H9 (cell line): Measurements from ENCODE around the gene MRC2. TPM values are rescaled to one million over a fixed set of nuclear protein-coding genes. Genes with fewer than 3 reads are reported as not detected.

Source experiments
- DNase-seq: peaks from one replicate; pipeline ENCODE4 v3.0.0-alpha.2; 2017
- H2AFZ ChIP-seq: one replicate; pipeline ENCODE4 v1.6.1; 2013; ENCODE audit warnings: mild to moderate bottlenecking, low read length, control low read depth, moderate library complexity
- H2AK5ac ChIP-seq: 2 replicates; pipeline ENCODE4 v1.6.1; 2013; ENCODE audit warnings: low read length, control low read depth, mixed read lengths; ENCODE audit not compliant: insufficient read length
- H2BK120ac ChIP-seq: one replicate; pipeline ENCODE4 v1.6.1; 2013; ENCODE audit warnings: low read depth, mild to moderate bottlenecking, low read length, control low read depth, inconsistent platforms; ENCODE audit not compliant: poor library complexity, severe bottlenecking
- H2BK12ac ChIP-seq: 2 replicates; pipeline ENCODE4 v1.6.1; 2013; ENCODE audit warnings: low read length, control low read depth, mixed read lengths, low read depth; ENCODE audit not compliant: insufficient read length
- H2BK15ac ChIP-seq: 2 replicates; pipeline ENCODE4 v1.6.1; 2013; ENCODE audit warnings: low read depth, low read length, control low read depth
- H2BK20ac ChIP-seq: one replicate; pipeline ENCODE4 v1.6.1; 2013; ENCODE audit warnings: low read depth, mild to moderate bottlenecking, low read length, control low read depth, inconsistent platforms; ENCODE audit not compliant: poor library complexity, severe bottlenecking
- H2BK5ac ChIP-seq: 2 replicates; pipeline ENCODE4 v1.6.1; 2013; ENCODE audit warnings: low read length, control low read depth, mixed read lengths; ENCODE audit not compliant: insufficient read length
- H3K14ac ChIP-seq: 2 replicates; pipeline ENCODE4 v1.6.1; 2013; ENCODE audit warnings: low read length, control low read depth; ENCODE audit not compliant: insufficient read depth
- H3K18ac ChIP-seq: 2 replicates; pipeline ENCODE4 v1.6.1; 2013; ENCODE audit warnings: low read depth, mild to moderate bottlenecking, mixed read lengths, low read length, control low read depth; ENCODE audit not compliant: insufficient read length
- H3K23ac ChIP-seq: 2 replicates; pipeline ENCODE4 v1.6.1; 2013; ENCODE audit warnings: low read length, control low read depth, mixed read lengths, low read depth; ENCODE audit not compliant: insufficient read length
- H3K23me2 ChIP-seq: 2 replicates; pipeline ENCODE4 v1.6.1; 2013; ENCODE audit warnings: low read depth, mild to moderate bottlenecking, mixed read lengths, low read length, control low read depth; ENCODE audit not compliant: insufficient read length, poor library complexity, severe bottlenecking
- H3K27ac ChIP-seq: 2 replicates; pipeline ENCODE4 v1.5.1; 2013; ENCODE audit warnings: low read length, control low read depth, mixed read lengths, low read depth; ENCODE audit not compliant: insufficient read length
- H3K27me3 ChIP-seq: 2 replicates; pipeline ENCODE4 v1.6.1; 2013; ENCODE audit warnings: low read length, control low read depth, inconsistent platforms; ENCODE audit not compliant: insufficient read depth
- H3K4ac ChIP-seq: 2 replicates; pipeline ENCODE4 v1.6.1; 2013; ENCODE audit warnings: low read depth, mild to moderate bottlenecking, control low read depth, inconsistent platforms, low read length, moderate library complexity
- H3K4me1 ChIP-seq: 2 replicates; pipeline ENCODE4 v1.6.1; 2013; ENCODE audit warnings: low read length, control low read depth, inconsistent platforms; ENCODE audit not compliant: insufficient read depth
- H3K4me2 ChIP-seq: 2 replicates; pipeline ENCODE4 v1.6.1; 2013; ENCODE audit warnings: low read length, control low read depth, mixed read lengths; ENCODE audit not compliant: insufficient read length, insufficient read depth
- H3K56ac ChIP-seq: 2 replicates; pipeline ENCODE4 v1.6.1; 2013; ENCODE audit warnings: low read depth, mild to moderate bottlenecking, mixed read lengths, low read length, control low read depth; ENCODE audit not compliant: insufficient read length
- H3K79me1 ChIP-seq: 2 replicates; pipeline ENCODE4 v1.6.1; 2013; ENCODE audit warnings: low read depth, mild to moderate bottlenecking, moderate library complexity, low read length, control low read depth, inconsistent platforms; ENCODE audit not compliant: insufficient read depth, poor library complexity, severe bottlenecking
- H3K79me2 ChIP-seq: 2 replicates; pipeline ENCODE4 v1.6.1; 2013; ENCODE audit warnings: low read length, control low read depth, inconsistent platforms; ENCODE audit not compliant: insufficient read depth
- H3K9ac ChIP-seq: 2 replicates; pipeline ENCODE4 v1.6.1; 2013; ENCODE audit warnings: low read length, control low read depth, mixed read lengths; ENCODE audit not compliant: insufficient read length; ENCODE audit errors: extremely low read depth
- H3K9me3 ChIP-seq: one replicate; pipeline ENCODE4 v1.6.1; 2013; ENCODE audit warnings: low read depth, low read length, inconsistent platforms; ENCODE audit not compliant: control insufficient read depth
- H3T11ph ChIP-seq: one replicate; pipeline ENCODE4 v1.6.1; 2013; ENCODE audit warnings: mild to moderate bottlenecking, low read length, control low read depth, inconsistent platforms
- H4K20me1 ChIP-seq: one replicate; pipeline ENCODE4 v1.6.1; 2013; ENCODE audit not compliant: control insufficient read depth, insufficient read length, insufficient read depth
- H4K5ac ChIP-seq: 2 replicates; pipeline ENCODE4 v1.6.1; 2013; ENCODE audit warnings: low read depth, mild to moderate bottlenecking, mixed read lengths, low read length, control low read depth; ENCODE audit not compliant: insufficient read length
- H4K8ac ChIP-seq: replicated peaks from 2 replicates; pipeline ENCODE4 v1.6.1; 2013; ENCODE audit warnings: low read length, control low read depth, mixed read lengths, low read depth; ENCODE audit not compliant: insufficient read length
- H4K91ac ChIP-seq: 2 replicates; pipeline ENCODE4 v1.6.1; 2013; ENCODE audit warnings: low read depth, mild to moderate bottlenecking, moderate library complexity, mixed read lengths, low read length, control low read depth; ENCODE audit not compliant: insufficient read length
- H3K27ac Mint-ChIP-seq, 3 experiments: 2 replicates in 2 of 3; 3 replicates in 1 of 3; pipeline ENCODE4 v1.8.0; 2020 to 2021; ENCODE audit warnings: mixed read lengths in 3 of 3, mild to moderate bottlenecking in 1 of 3, moderate library complexity in 1 of 3
- H3K27me3 Mint-ChIP-seq: 2 replicates; pipeline ENCODE4 v1.8.0; 2021; ENCODE audit warnings: low read depth, mild to moderate bottlenecking, moderate library complexity, mixed read lengths
- H3K36me3 Mint-ChIP-seq, 3 experiments: 2 replicates in 2 of 3; 3 replicates in 1 of 3; pipeline ENCODE4 v1.8.0; 2020 to 2021; ENCODE audit warnings: low read depth in 3 of 3, mixed read lengths in 3 of 3; ENCODE audit not compliant: insufficient read depth in 1 of 3
- H3K4me1 Mint-ChIP-seq, 2 experiments: 2 replicates each; pipeline ENCODE4 v1.8.0; 2020; ENCODE audit warnings: mixed read lengths in 2 of 2
- H3K4me3 Mint-ChIP-seq, 2 experiments: 2 replicates in 1 of 2; 3 replicates in 1 of 2; pipeline ENCODE4 v1.8.0; 2020 to 2021; ENCODE audit warnings: mild to moderate bottlenecking in 2 of 2, mixed read lengths in 2 of 2, moderate library complexity in 1 of 2
- H3K9me3 Mint-ChIP-seq, 2 experiments: 2 replicates in 1 of 2; 3 replicates in 1 of 2; pipeline ENCODE4 v1.8.0; 2020; ENCODE audit warnings: mild to moderate bottlenecking in 2 of 2, mixed read lengths in 2 of 2, moderate library complexity in 1 of 2
- CTCF ChIP-seq: fragments of 200-600 bp; sonication (generic); conservative IDR thresholded peaks from 3 replicates; pipeline ENCODE4 v1.8.0; 2021; ENCODE audit warnings: antibody characterized with exemption, mild to moderate bottlenecking
- WGBS: extraction: QIAGEN DNeasy Blood & Tissue Kit; methylation state at CpG from one replicate; pipeline ENCODE4 v1.1.7; 2013; ENCODE audit warnings: missing lambda C conversion rate, low lambda C conversion rate, mixed read lengths; ENCODE audit not compliant: insufficient read length; ENCODE audit errors: extremely low coverage; 5-methylcytosine and 5-hydroxymethylcytosine counted together
- total RNA-seq: library from RNA; stranded (reverse); gene quantifications from 2 replicates; pipeline ENCODE4 v1.2.1, GENCODE V29; 2021

The MRC2 gene
- total RNA-seq, 1 experiment from 2014 or later, result 18.7 TPM

GRCh38 chr17:62701706-62702085, 74.2 kb downstream of the MRC2 start:
- H2BK120ac ChIP-seq, result no peak overlapping the region
- H3K23me2 ChIP-seq, result peaks cover 17% of the 10 kb centered on the region
- H2BK15ac ChIP-seq, result no peak overlapping the region
- H2AFZ ChIP-seq, result no peak overlapping the region
- no peak overlapping the region for H2AK5ac ChIP-seq
- no peak overlapping the region for H2BK12ac ChIP-seq
- H3K27me3 Mint-ChIP-seq, result peaks cover 25% of the 10 kb centered on the region
- WGBS, result no CpG with 5 or more reads among the region's 8 CpGs
- no peaks in the 10 kb centered on the region for H3K9me3 ChIP-seq
- no peak overlapping the region for H3K4me3 Mint-ChIP-seq
- no peak overlapping the region for H3K27ac Mint-ChIP-seq
- no peak overlapping the region for H3K14ac ChIP-seq
- H3K4ac ChIP-seq, result no peak overlapping the region
- no peak for TF ChIP-seq CTCF
- H3K4me1 Mint-ChIP-seq, result peaks cover 22 to 23% of the 10 kb centered on the region in 2 experiments
- no peak overlapping the region for H2BK5ac ChIP-seq
- H3K56ac ChIP-seq, result no peak overlapping the region
- H4K5ac ChIP-seq, result no peak overlapping the region
- no peak overlapping the region for H4K8ac ChIP-seq
- no peaks in the 10 kb centered on the region for H3K79me1 ChIP-seq
- no peaks in the 10 kb centered on the region for H3K79me2 ChIP-seq
- H3K36me3 Mint-ChIP-seq, result no peaks in the 10 kb centered on the region
- no peak for DNase-seq
- H4K20me1 ChIP-seq, result no peaks in the 10 kb centered on the region
- H3K27ac ChIP-seq, result no peak overlapping the region
- H3K9ac ChIP-seq, result no peak overlapping the region
- no peak overlapping the region for H3K4me2 ChIP-seq
- H3K18ac ChIP-seq, result no peak overlapping the region
- H3T11ph ChIP-seq, result no peak overlapping the region
- H3K27me3 ChIP-seq, result no peaks in the 10 kb centered on the region; the same call in 1 of the 2 replicates
- no peak overlapping the region for H3K23ac ChIP-seq
- H4K91ac ChIP-seq, result no peak overlapping the region
- H3K4me1 ChIP-seq, result peaks cover 5% of the 10 kb centered on the region
- H3K9me3 Mint-ChIP-seq, result no peaks in the 10 kb centered on the region; a peak in 1 of 5 replicates
- H2BK20ac ChIP-seq, result no peak overlapping the region
